Osteoblast (primary cell): ENCODE results near the gene NGEF. TPM values are rescaled to one million over a fixed set of nuclear protein-coding genes. Genes with fewer than 3 reads are reported as not detected.

Experiments
- DNase-seq: peaks from one replicate; pipeline ENCODE4 v3.0.0; 2011; ENCODE audit warnings: low spot score, mixed read lengths; ENCODE audit not compliant: insufficient read length; ENCODE audit errors: missing footprints
- H2AFZ ChIP-seq: 2 replicates; pipeline ENCODE4 v1.6.0; 2011; ENCODE audit warnings: mild to moderate bottlenecking, low read length
- H3K27ac ChIP-seq: 2 replicates; pipeline ENCODE4 v1.5.1; 2011; ENCODE audit warnings: mild to moderate bottlenecking, low read depth, low read length, moderate library complexity
- H3K27me3 ChIP-seq: 2 replicates; pipeline ENCODE4 v1.6.0; 2012; ENCODE audit warnings: mild to moderate bottlenecking, control low read depth, inconsistent platforms, low read length, moderate library complexity; ENCODE audit not compliant: insufficient read depth
- H3K36me3 ChIP-seq: 2 replicates; pipeline ENCODE4 v1.5.1; 2011; ENCODE audit warnings: mild to moderate bottlenecking, low read length, control low read depth, moderate library complexity; ENCODE audit not compliant: insufficient read depth
- H3K4me1 ChIP-seq: 2 replicates; pipeline ENCODE4 v1.5.1; 2011; ENCODE audit warnings: mild to moderate bottlenecking, low read length, control low read depth, moderate library complexity; ENCODE audit not compliant: insufficient read depth
- H3K4me2 ChIP-seq: 2 replicates; pipeline ENCODE4 v1.6.0; 2011; ENCODE audit warnings: mild to moderate bottlenecking, low read length; ENCODE audit not compliant: insufficient read depth
- H3K4me3 ChIP-seq: fragments of 200-600 bp; sonication (generic); 3 replicates; pipeline ENCODE4 v1.5.1; 2012; ENCODE audit warnings: mild to moderate bottlenecking, low read length, inconsistent platforms; ENCODE audit not compliant: insufficient read depth
- H3K79me2 ChIP-seq: 2 replicates; pipeline ENCODE4 v1.6.0; 2012; ENCODE audit warnings: mild to moderate bottlenecking, low read length, control low read depth, inconsistent platforms; ENCODE audit not compliant: insufficient read depth
- H3K9me3 ChIP-seq: 2 replicates; pipeline ENCODE4 v1.5.1; 2011; ENCODE audit warnings: low read depth, low read length, control low read depth
- H4K20me1 ChIP-seq: 2 replicates; pipeline ENCODE4 v1.6.0; 2012; ENCODE audit warnings: mild to moderate bottlenecking, low read length, control low read depth; ENCODE audit not compliant: insufficient read depth
- total RNA-seq: library from RNA; depleted of rRNA; stranded (reverse); fragments of >200 nt; gene quantifications from 2 replicates; pipeline ENCODE4 v1.2.3, GENCODE V29; 2012
- TF ChIP-seq, protein P1 (sequence below): IDR thresholded peaks from 2 replicates; pipeline ENCODE4 v1.5.1; 2011; ENCODE audit warnings: mild to moderate bottlenecking, low read depth, low read length, moderate library complexity; ENCODE audit errors: extremely low read depth

NGEF gene, protein sequence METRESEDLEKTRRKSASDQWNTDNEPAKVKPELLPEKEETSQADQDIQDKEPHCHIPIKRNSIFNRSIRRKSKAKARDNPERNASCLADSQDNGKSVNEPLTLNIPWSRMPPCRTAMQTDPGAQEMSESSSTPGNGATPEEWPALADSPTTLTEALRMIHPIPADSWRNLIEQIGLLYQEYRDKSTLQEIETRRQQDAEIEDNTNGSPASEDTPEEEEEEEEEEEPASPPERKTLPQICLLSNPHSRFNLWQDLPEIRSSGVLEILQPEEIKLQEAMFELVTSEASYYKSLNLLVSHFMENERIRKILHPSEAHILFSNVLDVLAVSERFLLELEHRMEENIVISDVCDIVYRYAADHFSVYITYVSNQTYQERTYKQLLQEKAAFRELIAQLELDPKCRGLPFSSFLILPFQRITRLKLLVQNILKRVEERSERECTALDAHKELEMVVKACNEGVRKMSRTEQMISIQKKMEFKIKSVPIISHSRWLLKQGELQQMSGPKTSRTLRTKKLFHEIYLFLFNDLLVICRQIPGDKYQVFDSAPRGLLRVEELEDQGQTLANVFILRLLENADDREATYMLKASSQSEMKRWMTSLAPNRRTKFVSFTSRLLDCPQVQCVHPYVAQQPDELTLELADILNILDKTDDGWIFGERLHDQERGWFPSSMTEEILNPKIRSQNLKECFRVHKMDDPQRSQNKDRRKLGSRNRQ
- total RNA-seq = 4.7 TPM in 1 of 2 replicates, not detected in the other

DNA sequence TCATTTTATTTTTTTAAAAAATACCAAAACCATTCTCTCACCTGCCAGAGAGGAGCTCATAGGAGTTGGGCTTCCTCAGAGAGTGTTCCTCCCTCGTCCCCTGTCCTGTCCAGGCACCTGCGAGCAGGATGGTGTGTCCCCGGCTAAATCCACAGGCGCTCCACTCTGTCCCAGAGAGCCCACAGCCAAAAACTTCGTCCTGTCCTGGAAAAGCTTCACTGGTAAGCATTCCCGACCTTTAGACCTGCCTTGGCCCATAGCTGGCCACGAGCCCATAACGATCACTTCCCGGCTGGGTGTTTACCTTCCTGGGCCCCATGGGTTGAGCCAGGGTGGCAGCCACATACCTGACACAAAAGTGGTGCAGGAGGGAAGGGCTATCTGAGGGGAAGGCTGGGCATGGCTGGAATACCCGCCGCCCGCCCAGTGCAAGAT is at the start of gene NGEF:
Gene NGEF (minus strand): TSS at position 230 of the 435 bp plus-strand sequence. CDS start 38,366 bp downstream, outside the sequence.
- no peaks in the 10 kb centered on the region for H4K20me1 ChIP-seq
- H3K27me3 ChIP-seq = no peaks in the 10 kb centered on the region
- no peak for DNase-seq
- H3K9me3 ChIP-seq = no peaks in the 10 kb centered on the region
- TF ChIP-seq, protein P1, sequence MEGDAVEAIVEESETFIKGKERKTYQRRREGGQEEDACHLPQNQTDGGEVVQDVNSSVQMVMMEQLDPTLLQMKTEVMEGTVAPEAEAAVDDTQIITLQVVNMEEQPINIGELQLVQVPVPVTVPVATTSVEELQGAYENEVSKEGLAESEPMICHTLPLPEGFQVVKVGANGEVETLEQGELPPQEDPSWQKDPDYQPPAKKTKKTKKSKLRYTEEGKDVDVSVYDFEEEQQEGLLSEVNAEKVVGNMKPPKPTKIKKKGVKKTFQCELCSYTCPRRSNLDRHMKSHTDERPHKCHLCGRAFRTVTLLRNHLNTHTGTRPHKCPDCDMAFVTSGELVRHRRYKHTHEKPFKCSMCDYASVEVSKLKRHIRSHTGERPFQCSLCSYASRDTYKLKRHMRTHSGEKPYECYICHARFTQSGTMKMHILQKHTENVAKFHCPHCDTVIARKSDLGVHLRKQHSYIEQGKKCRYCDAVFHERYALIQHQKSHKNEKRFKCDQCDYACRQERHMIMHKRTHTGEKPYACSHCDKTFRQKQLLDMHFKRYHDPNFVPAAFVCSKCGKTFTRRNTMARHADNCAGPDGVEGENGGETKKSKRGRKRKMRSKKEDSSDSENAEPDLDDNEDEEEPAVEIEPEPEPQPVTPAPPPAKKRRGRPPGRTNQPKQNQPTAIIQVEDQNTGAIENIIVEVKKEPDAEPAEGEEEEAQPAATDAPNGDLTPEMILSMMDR = no peak
- H3K4me1 ChIP-seq = no peaks in the 10 kb centered on the region
- no peak within 1 kb of the TSS for H2AFZ ChIP-seq
- no peaks in the 10 kb centered on the region for H3K36me3 ChIP-seq
- no peak within 1 kb of the TSS for H3K4me2 ChIP-seq
- no peak within 1 kb of the TSS for H3K4me3 ChIP-seq
- H3K79me2 ChIP-seq = no peaks in the 10 kb centered on the region
- no peak within 1 kb of the TSS for H3K27ac ChIP-seq

DNA sequence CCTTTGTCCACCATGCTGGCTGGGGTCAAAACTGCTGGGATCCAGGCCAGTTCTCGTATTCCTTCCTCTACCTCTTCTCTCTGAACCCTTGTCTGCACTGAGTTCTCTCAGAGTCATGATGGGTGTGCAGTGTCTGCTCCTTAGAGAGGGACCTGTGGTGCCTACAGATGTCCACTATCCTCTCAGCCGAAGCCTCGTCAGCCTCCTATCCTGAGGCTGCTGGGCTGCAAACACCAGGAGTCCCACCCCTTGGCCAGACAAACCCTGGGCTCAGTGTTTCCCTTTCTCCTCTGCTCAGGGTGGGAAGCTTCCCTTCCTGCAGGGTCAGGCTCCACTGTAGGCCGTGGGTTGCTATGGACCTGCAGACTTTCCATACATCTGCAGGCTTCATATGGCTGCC is 49.4 kb upstream of the NGEF start:
- Histone ChIP-seq H3K4me2 (no peak overlapping the region), H3K27ac (no peak overlapping the region), H3K36me3 (no peaks in the 10 kb centered on the region), H4K20me1 (no peaks in the 10 kb centered on the region), H2AFZ (no peak overlapping the region), H3K4me1 (no peaks in the 10 kb centered on the region), H3K79me2 (no peaks in the 10 kb centered on the region), H3K4me3 (no peak overlapping the region), H3K9me3 (no peaks in the 10 kb centered on the region), H3K27me3 (no peaks in the 10 kb centered on the region)
- TF ChIP-seq, protein P1 = no peak
- DNase-seq = no peak

DNA sequence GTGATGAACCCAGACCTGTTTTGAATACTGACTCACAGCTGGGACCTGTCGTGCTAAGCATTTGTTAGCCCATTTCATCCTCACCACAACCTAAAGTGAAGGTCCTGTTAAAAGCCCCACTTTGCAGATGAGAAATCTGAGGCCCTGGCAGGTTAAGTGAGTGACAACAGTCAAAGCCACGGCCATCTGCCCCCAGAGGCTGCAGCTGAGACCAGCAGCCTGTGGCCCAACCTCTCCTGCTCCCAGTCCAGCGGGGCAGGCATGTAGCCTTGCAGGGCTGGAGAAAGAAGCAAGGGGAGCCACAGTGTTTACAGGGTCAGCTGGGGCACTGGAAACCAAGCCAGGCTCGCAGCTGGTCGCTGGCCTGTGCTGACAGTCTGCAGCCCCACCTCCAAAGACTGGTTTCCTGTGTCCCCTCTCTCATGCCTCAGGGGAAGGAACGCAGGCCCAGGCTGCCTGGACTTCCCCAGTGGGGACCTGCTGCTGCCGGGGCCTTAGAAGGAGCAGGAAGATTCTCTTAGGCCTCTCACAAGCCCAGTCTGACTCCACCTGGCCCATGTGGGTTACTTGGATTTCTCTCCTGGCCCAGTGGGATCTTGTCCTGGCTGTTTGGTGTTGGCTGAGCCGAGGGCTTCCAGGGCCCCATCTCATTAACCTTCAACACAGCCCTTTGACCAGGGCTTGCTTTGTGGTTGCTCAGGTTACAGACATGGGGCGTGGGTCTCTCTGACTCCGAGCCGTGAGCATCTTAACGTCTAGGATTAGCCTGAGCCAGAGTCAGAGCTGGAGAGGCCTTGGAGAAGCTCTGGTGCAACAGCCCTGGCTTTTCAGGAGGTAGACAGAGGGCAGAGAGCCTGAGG is 48.8 kb upstream of the NGEF start:
- Histone ChIP-seq H3K36me3 (no peaks in the 10 kb centered on the region), H3K9me3 (no peaks in the 10 kb centered on the region), H3K27me3 (no peaks in the 10 kb centered on the region), H3K79me2 (no peaks in the 10 kb centered on the region), H3K4me2 (no peak overlapping the region), H2AFZ (no peak overlapping the region), H4K20me1 (no peaks in the 10 kb centered on the region), H3K27ac (no peak overlapping the region), H3K4me1 (no peaks in the 10 kb centered on the region), H3K4me3 (no peak overlapping the region)
- DNase-seq = peak; percentile 76
- TF ChIP-seq, protein P1 = no peak
